Calu3 (cell line): ENCODE measurements around the gene GLB1L. TPM values are rescaled to one million over a fixed set of nuclear protein-coding genes. Genes with fewer than 3 reads are reported as not detected.

Experiments used
- BruUV-seq: library from RNA; stranded (reverse); fragments of 400-500 nt; replicated peaks from 2 replicates; lab custom pipeline; 2021; lab: Mats Ljungman, UMichigan
- CTCF ChIA-PET: fragments of 300-600 bp; sonication (Branson Sonifier 250); formaldehyde crosslinking; loops from one replicate; lab custom pipeline; 2022; ENCODE audit warnings: antibody characterized with exemption; lab: Charles Lee
- DNase-seq: peaks from one replicate; pipeline ENCODE4 v3.0.0; 2022
- H3K27ac Mint-ChIP-seq: one replicate; pipeline ENCODE4 v1.8.0; 2022; ENCODE audit warnings: mixed read lengths; ENCODE audit not compliant: unreplicated experiment
- H3K27me3 Mint-ChIP-seq: one replicate; pipeline ENCODE4 v1.8.0; 2022; ENCODE audit warnings: mixed read lengths; ENCODE audit not compliant: unreplicated experiment
- H3K36me3 Mint-ChIP-seq: one replicate; pipeline ENCODE4 v1.8.0; 2022; ENCODE audit warnings: mild to moderate bottlenecking, moderate library complexity, mixed read lengths; ENCODE audit not compliant: insufficient read depth, unreplicated experiment
- H3K4me1 Mint-ChIP-seq: one replicate; pipeline ENCODE4 v1.8.0; 2022; ENCODE audit warnings: mild to moderate bottlenecking, low read depth, mixed read lengths; ENCODE audit not compliant: unreplicated experiment
- H3K4me3 Mint-ChIP-seq: one replicate; pipeline ENCODE4 v1.8.0; 2022; ENCODE audit warnings: mild to moderate bottlenecking, low read depth, moderate library complexity, mixed read lengths; ENCODE audit not compliant: unreplicated experiment
- H3K9me3 Mint-ChIP-seq: one replicate; pipeline ENCODE4 v1.8.0; 2022; ENCODE audit warnings: low read depth, mixed read lengths; ENCODE audit not compliant: unreplicated experiment
- intact Hi-C: fragments of 100-400 bp; cut with micrococcal nuclease; formaldehyde crosslinking; loops from one replicate; pipeline ENCODE4 v1.10.0; 2022; ENCODE audit not compliant: unreplicated experiment
- total RNA-seq: library from RNA; stranded (reverse); gene quantifications from 2 replicates; pipeline ENCODE4 v1.2.3, GENCODE V29; 2022
- TF ChIP-seq, protein P1 (sequence below): fragments of 200-600 bp; IDR thresholded peaks from one replicate; pipeline ENCODE4 v1.8.0; 2022; ENCODE audit warnings: antibody characterized with exemption; ENCODE audit not compliant: unreplicated experiment

GLB1L gene
- total RNA-seq, 1 experiment from 2014 or later, result 12.1 TPM

GRCh38 chr2:219215871-219216534 lies 29.2 kb downstream of the GLB1L start:
- intact Hi-C loops, result loop anchor here (5.0 to 10.0 kb wide), 2 partner anchors 51 to 61 kb away; partner anchors contain the start of genes DNAJB2 and NHEJ1
- Mint-ChIP-seq H3K36me3 (peaks cover 36% of the 10 kb centered on the region), H3K4me1 (peaks cover 18% of the 10 kb centered on the region), H3K9me3 (no peaks in the 10 kb centered on the region), H3K27me3 (no peaks in the 10 kb centered on the region), H3K4me3 (no peak overlapping the region), H3K27ac (no peak overlapping the region)
- BruUV-seq, result no TSS peak
- CTCF ChIA-PET, result interaction anchor here (2.6 kb wide), 1 partner anchor 38 kb away, joined by 10 read pairs; the partner anchor contains the start of genes TUBA4A and TUBA4B
- DNase-seq, result no peak
- TF ChIP-seq, protein P1, sequence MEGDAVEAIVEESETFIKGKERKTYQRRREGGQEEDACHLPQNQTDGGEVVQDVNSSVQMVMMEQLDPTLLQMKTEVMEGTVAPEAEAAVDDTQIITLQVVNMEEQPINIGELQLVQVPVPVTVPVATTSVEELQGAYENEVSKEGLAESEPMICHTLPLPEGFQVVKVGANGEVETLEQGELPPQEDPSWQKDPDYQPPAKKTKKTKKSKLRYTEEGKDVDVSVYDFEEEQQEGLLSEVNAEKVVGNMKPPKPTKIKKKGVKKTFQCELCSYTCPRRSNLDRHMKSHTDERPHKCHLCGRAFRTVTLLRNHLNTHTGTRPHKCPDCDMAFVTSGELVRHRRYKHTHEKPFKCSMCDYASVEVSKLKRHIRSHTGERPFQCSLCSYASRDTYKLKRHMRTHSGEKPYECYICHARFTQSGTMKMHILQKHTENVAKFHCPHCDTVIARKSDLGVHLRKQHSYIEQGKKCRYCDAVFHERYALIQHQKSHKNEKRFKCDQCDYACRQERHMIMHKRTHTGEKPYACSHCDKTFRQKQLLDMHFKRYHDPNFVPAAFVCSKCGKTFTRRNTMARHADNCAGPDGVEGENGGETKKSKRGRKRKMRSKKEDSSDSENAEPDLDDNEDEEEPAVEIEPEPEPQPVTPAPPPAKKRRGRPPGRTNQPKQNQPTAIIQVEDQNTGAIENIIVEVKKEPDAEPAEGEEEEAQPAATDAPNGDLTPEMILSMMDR, result no peak

DNA sequence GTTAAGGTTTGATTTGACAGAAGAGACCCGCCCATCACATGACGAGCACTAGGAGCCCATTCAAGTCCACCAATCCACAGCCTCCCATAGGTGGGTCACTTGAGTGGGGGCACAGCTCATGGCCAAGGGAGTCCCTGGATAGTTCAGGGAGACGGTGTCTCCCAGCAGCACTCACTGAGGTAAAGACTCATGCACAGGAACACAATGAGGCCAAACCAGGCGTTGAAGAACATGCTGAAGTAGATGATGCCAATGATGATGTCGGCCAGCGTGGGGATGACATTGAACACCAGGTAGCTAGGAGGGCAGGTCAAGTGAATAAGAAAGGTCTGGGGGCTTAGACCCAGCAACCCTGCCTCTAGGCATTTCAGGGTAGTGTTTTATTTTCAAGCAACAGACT lies 30.5 kb downstream of the GLB1L start:
- DNase-seq, result no peak
- CTCF ChIA-PET, result no interaction called here
- peaks cover 27% of the 10 kb centered on the region for H3K36me3 Mint-ChIP-seq
- H3K9me3 Mint-ChIP-seq, result no peaks in the 10 kb centered on the region
- TF ChIP-seq, protein P1, result no peak
- BruUV-seq, result no TSS peak
- no peak overlapping the region for H3K27ac Mint-ChIP-seq
- intact Hi-C loops, result loop anchor here (5.0 to 10.0 kb wide), 2 partner anchors 50 to 63 kb away; partner anchors contain the start of genes DNAJB2 and NHEJ1
- no peak overlapping the region for H3K4me3 Mint-ChIP-seq
- peaks cover 18% of the 10 kb centered on the region for H3K4me1 Mint-ChIP-seq
- no peaks in the 10 kb centered on the region for H3K27me3 Mint-ChIP-seq

- Mint-ChIP-seq H3K4me3 (no peak overlapping the region), H3K36me3 (peaks cover 21% of the 10 kb centered on the region), H3K9me3 (no peaks in the 10 kb centered on the region), H3K27me3 (no peaks in the 10 kb centered on the region), H3K4me1 (peaks cover 18% of the 10 kb centered on the region), H3K27ac (no peak overlapping the region)
- no peak for DNase-seq
- CTCF ChIA-PET, result no interaction called here
- TF ChIP-seq, protein P1, result no peak
- intact Hi-C loops, result loop anchor here (10.0 kb wide), 1 partner anchor 49 kb away; the partner anchor contains the start of gene NHEJ1
- no TSS peak for BruUV-seq
Observed at GRCh38 chr2:219214141-219214540, 31.1 kb downstream of the GLB1L start.

DNA sequence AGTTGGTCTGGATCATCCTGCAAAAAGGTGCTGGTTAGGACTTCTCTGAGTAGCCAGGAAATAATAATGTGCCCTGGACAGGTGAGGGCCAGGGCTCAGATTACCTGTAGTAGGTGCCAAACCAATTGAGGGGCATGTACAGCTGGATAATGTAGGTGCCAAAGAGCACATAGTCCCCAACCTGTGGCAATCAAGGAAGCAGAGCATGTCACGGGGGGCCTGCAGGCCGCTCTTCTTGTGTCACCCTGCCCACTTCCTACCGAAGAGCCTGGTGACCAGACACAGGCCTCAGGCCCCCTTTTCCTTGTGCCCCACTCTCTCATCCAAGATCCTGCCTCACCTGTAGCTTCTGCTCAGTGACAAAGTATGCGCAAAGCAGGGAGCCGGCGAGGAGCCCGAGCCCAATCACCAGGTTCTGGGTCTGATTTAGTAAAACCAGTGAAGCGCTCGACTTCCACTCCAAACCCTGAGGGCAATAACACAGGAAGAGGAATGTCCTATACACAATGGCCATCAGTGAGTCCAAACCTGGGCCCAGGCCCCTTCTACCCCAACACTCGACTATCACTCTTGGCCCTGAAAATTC lies 31.7 kb downstream of the GLB1L start:
- no TSS peak for BruUV-seq
- Mint-ChIP-seq H3K9me3 (no peaks in the 10 kb centered on the region), H3K27ac (no peak overlapping the region), H3K4me1 (peaks cover 19% of the 10 kb centered on the region), H3K27me3 (no peaks in the 10 kb centered on the region), H3K4me3 (no peak overlapping the region), H3K36me3 (peaks cover 15% of the 10 kb centered on the region)
- no peak for DNase-seq
- TF ChIP-seq, protein P1, result no peak
- CTCF ChIA-PET, result no interaction called here
- intact Hi-C loops, result loop anchor here (10.0 kb wide), 1 partner anchor 49 kb away; the partner anchor contains the start of gene NHEJ1
